Osteoblast (primary cell): Measurements from ENCODE around the gene PIP4K2A. TPM values are rescaled to one million over a fixed set of nuclear protein-coding genes. Genes with fewer than 3 reads are reported as not detected.

Experiments
- DNase-seq: peaks from one replicate; pipeline ENCODE4 v3.0.0; 2011; ENCODE audit warnings: low spot score, mixed read lengths; ENCODE audit not compliant: insufficient read length; ENCODE audit errors: missing footprints
- H2AFZ ChIP-seq: 2 replicates; pipeline ENCODE4 v1.6.0; 2011; ENCODE audit warnings: mild to moderate bottlenecking, low read length
- H3K27ac ChIP-seq: 2 replicates; pipeline ENCODE4 v1.5.1; 2011; ENCODE audit warnings: mild to moderate bottlenecking, low read depth, low read length, moderate library complexity
- H3K27me3 ChIP-seq: 2 replicates; pipeline ENCODE4 v1.6.0; 2012; ENCODE audit warnings: mild to moderate bottlenecking, control low read depth, inconsistent platforms, low read length, moderate library complexity; ENCODE audit not compliant: insufficient read depth
- H3K36me3 ChIP-seq: 2 replicates; pipeline ENCODE4 v1.5.1; 2011; ENCODE audit warnings: mild to moderate bottlenecking, low read length, control low read depth, moderate library complexity; ENCODE audit not compliant: insufficient read depth
- H3K4me1 ChIP-seq: 2 replicates; pipeline ENCODE4 v1.5.1; 2011; ENCODE audit warnings: mild to moderate bottlenecking, low read length, control low read depth, moderate library complexity; ENCODE audit not compliant: insufficient read depth
- H3K4me2 ChIP-seq: 2 replicates; pipeline ENCODE4 v1.6.0; 2011; ENCODE audit warnings: mild to moderate bottlenecking, low read length; ENCODE audit not compliant: insufficient read depth
- H3K4me3 ChIP-seq: fragments of 200-600 bp; sonication (generic); 3 replicates; pipeline ENCODE4 v1.5.1; 2012; ENCODE audit warnings: mild to moderate bottlenecking, low read length, inconsistent platforms; ENCODE audit not compliant: insufficient read depth
- H3K79me2 ChIP-seq: 2 replicates; pipeline ENCODE4 v1.6.0; 2012; ENCODE audit warnings: mild to moderate bottlenecking, low read length, control low read depth, inconsistent platforms; ENCODE audit not compliant: insufficient read depth
- H3K9me3 ChIP-seq: 2 replicates; pipeline ENCODE4 v1.5.1; 2011; ENCODE audit warnings: low read depth, low read length, control low read depth
- H4K20me1 ChIP-seq: 2 replicates; pipeline ENCODE4 v1.6.0; 2012; ENCODE audit warnings: mild to moderate bottlenecking, low read length, control low read depth; ENCODE audit not compliant: insufficient read depth
- total RNA-seq: library from RNA; depleted of rRNA; stranded (reverse); fragments of >200 nt; gene quantifications from 2 replicates; pipeline ENCODE4 v1.2.3, GENCODE V29; 2012
- TF ChIP-seq, protein P1 (sequence below): IDR thresholded peaks from 2 replicates; pipeline ENCODE4 v1.5.1; 2011; ENCODE audit warnings: mild to moderate bottlenecking, low read depth, low read length, moderate library complexity; ENCODE audit errors: extremely low read depth

PIP4K2A gene
- total RNA-seq, 1 donor: 68.8 TPM

GRCh38 chr10:22615101-22615500 is 99.3 kb downstream of the PIP4K2A start:
- no peak overlapping the region for H3K27ac ChIP-seq
- no peak overlapping the region for H2AFZ ChIP-seq
- peaks cover 35% of the 10 kb centered on the region for H3K4me1 ChIP-seq
- peaks cover 40% of the 10 kb centered on the region for H3K79me2 ChIP-seq
- TF ChIP-seq, protein P1, sequence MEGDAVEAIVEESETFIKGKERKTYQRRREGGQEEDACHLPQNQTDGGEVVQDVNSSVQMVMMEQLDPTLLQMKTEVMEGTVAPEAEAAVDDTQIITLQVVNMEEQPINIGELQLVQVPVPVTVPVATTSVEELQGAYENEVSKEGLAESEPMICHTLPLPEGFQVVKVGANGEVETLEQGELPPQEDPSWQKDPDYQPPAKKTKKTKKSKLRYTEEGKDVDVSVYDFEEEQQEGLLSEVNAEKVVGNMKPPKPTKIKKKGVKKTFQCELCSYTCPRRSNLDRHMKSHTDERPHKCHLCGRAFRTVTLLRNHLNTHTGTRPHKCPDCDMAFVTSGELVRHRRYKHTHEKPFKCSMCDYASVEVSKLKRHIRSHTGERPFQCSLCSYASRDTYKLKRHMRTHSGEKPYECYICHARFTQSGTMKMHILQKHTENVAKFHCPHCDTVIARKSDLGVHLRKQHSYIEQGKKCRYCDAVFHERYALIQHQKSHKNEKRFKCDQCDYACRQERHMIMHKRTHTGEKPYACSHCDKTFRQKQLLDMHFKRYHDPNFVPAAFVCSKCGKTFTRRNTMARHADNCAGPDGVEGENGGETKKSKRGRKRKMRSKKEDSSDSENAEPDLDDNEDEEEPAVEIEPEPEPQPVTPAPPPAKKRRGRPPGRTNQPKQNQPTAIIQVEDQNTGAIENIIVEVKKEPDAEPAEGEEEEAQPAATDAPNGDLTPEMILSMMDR: no peak
- DNase-seq: no peak
- no peak overlapping the region for H3K4me2 ChIP-seq
- H3K4me3 ChIP-seq: no peak overlapping the region
- no peaks in the 10 kb centered on the region for H3K36me3 ChIP-seq
- H4K20me1 ChIP-seq: no peaks in the 10 kb centered on the region
- H3K9me3 ChIP-seq: no peaks in the 10 kb centered on the region
- no peaks in the 10 kb centered on the region for H3K27me3 ChIP-seq

DNA sequence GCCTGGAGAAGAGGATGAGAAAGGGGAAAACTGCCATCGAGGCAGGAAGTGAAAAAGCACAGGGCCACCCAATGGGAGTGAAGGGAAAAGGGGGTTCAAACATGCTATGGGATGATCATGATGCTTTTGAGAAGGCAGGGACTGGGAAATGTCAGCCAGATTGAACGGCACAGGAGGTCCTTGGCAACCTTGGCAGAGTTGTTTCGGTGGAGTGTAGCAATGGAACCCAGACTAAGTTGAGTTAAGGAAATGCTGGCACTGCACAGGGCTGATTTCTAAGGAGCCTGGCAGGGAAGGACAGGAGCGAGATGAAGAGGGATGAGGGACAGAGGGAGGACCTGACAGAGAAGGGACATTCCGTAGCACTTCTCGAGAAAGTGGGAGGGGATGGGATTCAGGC is 101.4 kb downstream of the PIP4K2A start:
- H3K79me2 ChIP-seq: peaks cover 38% of the 10 kb centered on the region
- peaks cover 14% of the 10 kb centered on the region for H3K4me1 ChIP-seq
- H2AFZ ChIP-seq: no peak overlapping the region
- H4K20me1 ChIP-seq: no peaks in the 10 kb centered on the region
- H3K9me3 ChIP-seq: no peaks in the 10 kb centered on the region
- H3K4me2 ChIP-seq: no peak overlapping the region
- H3K4me3 ChIP-seq: no peak overlapping the region
- TF ChIP-seq, protein P1: no peak
- no peak for DNase-seq
- no peak overlapping the region for H3K27ac ChIP-seq
- peaks cover 4% of the 10 kb centered on the region for H3K36me3 ChIP-seq
- no peaks in the 10 kb centered on the region for H3K27me3 ChIP-seq

GRCh38 chr10:22612318-22612717 is 102.1 kb downstream of the PIP4K2A start:
- DNase-seq: no peak
- no peaks in the 10 kb centered on the region for H3K9me3 ChIP-seq
- no peak overlapping the region for H2AFZ ChIP-seq
- no peak overlapping the region for H3K4me3 ChIP-seq
- no peak overlapping the region for H3K27ac ChIP-seq
- H3K4me2 ChIP-seq: no peak overlapping the region
- no peaks in the 10 kb centered on the region for H4K20me1 ChIP-seq
- H3K79me2 ChIP-seq: peaks cover 38% of the 10 kb centered on the region
- peaks cover 7% of the 10 kb centered on the region for H3K4me1 ChIP-seq
- H3K36me3 ChIP-seq: peaks cover 4% of the 10 kb centered on the region
- TF ChIP-seq, protein P1: no peak
- H3K27me3 ChIP-seq: no peaks in the 10 kb centered on the region

- Histone ChIP-seq H3K79me2 (peaks cover 34% of the 10 kb centered on the region), H3K4me2 (no peak overlapping the region), H3K27ac (no peak overlapping the region), H3K4me3 (no peak overlapping the region), H3K36me3 (peaks cover 4% of the 10 kb centered on the region), H2AFZ (no peak overlapping the region), H3K4me1 (peaks cover 7% of the 10 kb centered on the region), H3K9me3 (no peaks in the 10 kb centered on the region), H3K27me3 (no peaks in the 10 kb centered on the region), H4K20me1 (no peaks in the 10 kb centered on the region)
- TF ChIP-seq, protein P1: no peak
- DNase-seq: no peak
Measured at GRCh38 chr10:22611425-22612115, 102.8 kb downstream of the PIP4K2A start.
